K562 (cell line): ENCODE measurements around the gene RNF141. TPM values are rescaled to one million over a fixed set of nuclear protein-coding genes. Genes with fewer than 3 reads are reported as not detected.

Experiments used
- ATAC-seq: fragments of 200-7000 bp; cut with Tn5 transposase; 3 replicates; pipeline ENCODE4 v1.9.1; 2020; ENCODE audit warnings: moderate library complexity
- BruUV-seq: library from RNA; stranded (reverse); fragments of 400-500 nt; replicated peaks from 2 replicates; lab custom pipeline; 2021; lab: Mats Ljungman, UMichigan
- CTCF ChIA-PET: fragments of 300-600 bp; formaldehyde crosslinking; extraction: SDS; loops from one replicate; lab custom pipeline; 2021; ENCODE audit warnings: low intra/inter-chr PET ratio; lab: Yijun Ruan, JAX
- POLR2A ChIA-PET: fragments of 300-600, 350-650 bp; sonication (Branson Sonifier 250); formaldehyde crosslinking; extraction: SDS; loops from one replicate; lab custom pipeline; 2021; ENCODE audit warnings: antibody characterized with exemption, inconsistent platforms; lab: Yijun Ruan, JAX
- DNase-seq, 4 experiments: peaks; one replicate each; pipeline versions ENCODE4 v3.0.0 to v3.0.0-alpha.2; 2011 to 2018; ENCODE audit warnings: low spot score in 3 of 4, mixed read lengths in 3 of 4; ENCODE audit errors: extremely low read depth in 1 of 4
- FAIRE-seq: peaks from 2 replicates; lab custom pipeline; 2011; peaks lifted over from hg19 to GRCh38; lab: Jason Lieb, UNC
- H2AFZ ChIP-seq: 2 replicates; pipeline ENCODE4 v1.6.0; 2011; ENCODE audit warnings: low read depth, low read length, control low read depth, inconsistent platforms
- H3K27ac ChIP-seq: fragments of 200-600 bp; 3 replicates; pipeline ENCODE4 v1.8.0; 2011; ENCODE audit warnings: low read depth, mild to moderate bottlenecking, control low read depth, inconsistent platforms, low read length, moderate library complexity, mixed read lengths; ENCODE audit errors: extremely low read depth
- H3K27me3 ChIP-seq, 2 experiments: fragments of 300-600 bp in 1 of 2; 2 replicates in 1 of 2; 3 replicates in 1 of 2; pipeline versions ENCODE4 v1.6.0 to v1.8.0; 2011; ENCODE audit warnings: inconsistent platforms in 2 of 2, low read length in 2 of 2, mild to moderate bottlenecking in 1 of 2, mixed read lengths in 1 of 2, moderate library complexity in 1 of 2; ENCODE audit not compliant: control insufficient read depth in 2 of 2, insufficient read depth in 2 of 2
- H3K36me3 ChIP-seq: fragments of 300-600 bp; 3 replicates; pipeline ENCODE4 v1.8.0; 2011; ENCODE audit warnings: mild to moderate bottlenecking, low read length, inconsistent platforms; ENCODE audit not compliant: control insufficient read depth, insufficient read depth
- H3K4me1 ChIP-seq, 2 experiments: fragments of 200-600 bp in 1 of 2; replicated peaks in 1 of 2; 2 replicates in 1 of 2; 3 replicates in 1 of 2; pipeline versions ENCODE4 v1.5.1 to v1.8.0; 2011; ENCODE audit warnings: inconsistent platforms in 2 of 2, low read length in 2 of 2, mild to moderate bottlenecking in 1 of 2, mixed read lengths in 1 of 2, moderate library complexity in 1 of 2; ENCODE audit not compliant: control insufficient read depth in 2 of 2, insufficient read depth in 2 of 2
- H3K4me2 ChIP-seq: 2 replicates; pipeline ENCODE4 v1.6.1; 2011; ENCODE audit warnings: low read length, control low read depth, inconsistent platforms, mixed read lengths; ENCODE audit not compliant: insufficient read depth
- H3K4me3 ChIP-seq: fragments of 200-600 bp; sonication (generic), shearing (Covaris generic); 2 replicates; pipeline ENCODE4 v1.5.1; 2016; ENCODE audit warnings: control low read depth, inconsistent platforms
- H3K79me2 ChIP-seq: fragments of 200-600 bp; 3 replicates; pipeline ENCODE4 v1.8.0; 2011; ENCODE audit warnings: low read length, inconsistent platforms; ENCODE audit not compliant: control insufficient read depth, insufficient read depth
- H3K9ac ChIP-seq, 2 experiments: 2 replicates each; pipeline versions ENCODE4 v1.6.0 to v1.6.1; 2011; ENCODE audit warnings: low read depth in 2 of 2, low read length in 2 of 2, control low read depth in 1 of 2, inconsistent platforms in 1 of 2, mild to moderate bottlenecking in 1 of 2, mixed read lengths in 1 of 2; ENCODE audit not compliant: insufficient read depth in 1 of 2
- H3K9me1 ChIP-seq: one replicate; pipeline ENCODE4 v1.6.0; 2011; ENCODE audit warnings: inconsistent platforms, mild to moderate bottlenecking, low read length, moderate library complexity; ENCODE audit not compliant: control insufficient read depth, insufficient read depth
- H3K9me3 ChIP-seq: replicated peaks from 2 replicates; pipeline ENCODE4 v1.5.1; 2011; ENCODE audit warnings: low read depth, low read length, inconsistent platforms; ENCODE audit not compliant: control insufficient read depth, insufficient read depth
- H4K20me1 ChIP-seq: replicated peaks from 2 replicates; pipeline ENCODE4 v1.6.1; 2011; ENCODE audit warnings: low read length, inconsistent platforms, mixed read lengths; ENCODE audit not compliant: control insufficient read depth, insufficient read depth
- CTBP1 ChIP-seq: fragments of 450-650 bp; IDR thresholded peaks from 2 replicates; pipeline ENCODE4 v1.6.1; 2016; ENCODE audit warnings: borderline replicate concordance
- EP400 ChIP-seq: fragments of 450-650 bp; IDR thresholded peaks from 2 replicates; pipeline ENCODE4 v1.6.1; 2017; ENCODE audit warnings: antibody characterized with exemption, mild to moderate bottlenecking, moderate library complexity
- ZBED1 ChIP-seq: IDR thresholded peaks from 2 replicates; pipeline ENCODE4 v1.6.1; 2014
- ZNF444 ChIP-seq: fragments of 250-450 bp; sonication (Bioruptor Pico); IDR thresholded peaks from 2 replicates; pipeline ENCODE4 v1.4.0; 2020; ENCODE audit warnings: mild to moderate bottlenecking, moderate library complexity
- WGBS: fragments of 100-300 bp; shearing (Covaris generic); methylation state at CpG from one replicate; pipeline ENCODE4 v1.1.6; 2016; ENCODE audit warnings: low coverage, mixed read lengths; ENCODE audit not compliant: insufficient coverage; ENCODE audit errors: missing lambda C conversion rate; 5-methylcytosine and 5-hydroxymethylcytosine counted together
- in situ Hi-C: fragments of 300-500 bp; cut with MboI; formaldehyde crosslinking; loops from 4 replicates; pipeline ENCODE4 v1.15.0; 2018; ENCODE audit warnings: inconsistent platforms, mixed read lengths
- intact Hi-C: fragments of 100-400 bp; cut with micrococcal nuclease; formaldehyde crosslinking; loops from 2 replicates; pipeline ENCODE4 v1.14.2; 2022
- polyA plus RNA-seq, 8 experiments: library from polyadenylated mRNA; depleted of rRNA in 4 of 8; stranded (reverse) in 5 of 8; unstranded in 3 of 8; fragments of >200 nt; fragmentation: Nextera tagmentation in 2 of 8; fragmentation: Illumina TruSeq in 1 of 8; extraction: Ambion mirVana in 2 of 8; extraction: Trizol in 1 of 8; gene quantifications; 2 replicates each; pipeline versions ENCODE4 v1.2.1 to v1.2.3, GENCODE V29; 2011 to 2014; ENCODE audit warnings: inconsistent platforms in 1 of 8, missing spikeins in 1 of 8
- total RNA-seq, 7 experiments: library from RNA; depleted of rRNA in 6 of 7; stranded (reverse); fragments of >200 nt in 6 of 7; fragmentation: Illumina TruSeq in 2 of 7; extraction: Trizol in 2 of 7; gene quantifications; 2 replicates each; pipeline versions ENCODE4 v1.2.1 to v1.2.3, GENCODE V29; 2011 to 2021; ENCODE audit warnings: low replicate concordance in 1 of 7
- TF ChIP-seq, protein P1 (sequence below): fragments of 250-450 bp; sonication (Bioruptor Pico); IDR thresholded peaks from 2 replicates; pipeline ENCODE4 v1.4.0; 2020
- TF ChIP-seq, protein P2 (sequence below): fragments of 450-650 bp; IDR thresholded peaks from 2 replicates; pipeline ENCODE4 v1.6.1; 2018; ENCODE audit not compliant: partially characterized antibody
- TF ChIP-seq, protein P3 (sequence below): fragments of 450-650 bp; IDR thresholded peaks from 2 replicates; pipeline ENCODE4 v1.6.1; 2017; ENCODE audit warnings: antibody characterized with exemption, mild to moderate bottlenecking

RNF141 gene
- total and polyA plus RNA-seq, 9 of the 15 experiments (the other 6 are each of a cell fraction or from before 2014, with no cell fraction given), result 9.7 to 51.9 (median 18.9) TPM

DNA sequence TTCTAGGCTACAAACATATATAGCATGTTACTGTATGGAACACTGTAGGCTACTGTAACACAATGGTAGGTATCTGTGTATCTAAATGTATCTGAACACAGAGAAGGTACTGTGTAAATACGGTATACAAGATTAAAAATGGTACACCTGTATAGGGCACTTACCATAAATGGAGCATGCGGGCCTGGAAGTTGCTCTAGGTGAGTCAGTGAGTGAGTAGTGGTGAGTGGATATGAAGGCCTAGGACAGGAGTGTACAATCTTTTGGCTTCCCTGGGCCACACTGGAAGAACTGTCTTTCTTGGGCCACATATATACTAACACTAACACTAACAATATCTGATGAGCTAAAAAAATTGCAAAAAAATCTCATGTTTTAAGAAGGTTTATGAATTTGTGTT is 21.4 kb downstream of the RNF141 start:
- WGBS, result 84% methylated on average over 2 of the region's 2 CpGs
- TF ChIP-seq, protein P1, sequence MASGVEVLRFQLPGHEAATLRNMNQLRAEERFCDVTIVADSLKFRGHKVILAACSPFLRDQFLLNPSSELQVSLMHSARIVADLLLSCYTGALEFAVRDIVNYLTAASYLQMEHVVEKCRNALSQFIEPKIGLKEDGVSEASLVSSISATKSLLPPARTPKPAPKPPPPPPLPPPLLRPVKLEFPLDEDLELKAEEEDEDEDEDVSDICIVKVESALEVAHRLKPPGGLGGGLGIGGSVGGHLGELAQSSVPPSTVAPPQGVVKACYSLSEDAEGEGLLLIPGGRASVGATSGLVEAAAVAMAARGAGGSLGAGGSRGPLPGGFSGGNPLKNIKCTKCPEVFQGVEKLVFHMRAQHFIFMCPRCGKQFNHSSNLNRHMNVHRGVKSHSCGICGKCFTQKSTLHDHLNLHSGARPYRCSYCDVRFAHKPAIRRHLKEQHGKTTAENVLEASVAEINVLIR, result no peak
- TF ChIP-seq CTBP1 (no peak), ZBED1 (no peak), EP400 (no peak), ZNF444 (no peak)
- TF ChIP-seq, protein P2, sequence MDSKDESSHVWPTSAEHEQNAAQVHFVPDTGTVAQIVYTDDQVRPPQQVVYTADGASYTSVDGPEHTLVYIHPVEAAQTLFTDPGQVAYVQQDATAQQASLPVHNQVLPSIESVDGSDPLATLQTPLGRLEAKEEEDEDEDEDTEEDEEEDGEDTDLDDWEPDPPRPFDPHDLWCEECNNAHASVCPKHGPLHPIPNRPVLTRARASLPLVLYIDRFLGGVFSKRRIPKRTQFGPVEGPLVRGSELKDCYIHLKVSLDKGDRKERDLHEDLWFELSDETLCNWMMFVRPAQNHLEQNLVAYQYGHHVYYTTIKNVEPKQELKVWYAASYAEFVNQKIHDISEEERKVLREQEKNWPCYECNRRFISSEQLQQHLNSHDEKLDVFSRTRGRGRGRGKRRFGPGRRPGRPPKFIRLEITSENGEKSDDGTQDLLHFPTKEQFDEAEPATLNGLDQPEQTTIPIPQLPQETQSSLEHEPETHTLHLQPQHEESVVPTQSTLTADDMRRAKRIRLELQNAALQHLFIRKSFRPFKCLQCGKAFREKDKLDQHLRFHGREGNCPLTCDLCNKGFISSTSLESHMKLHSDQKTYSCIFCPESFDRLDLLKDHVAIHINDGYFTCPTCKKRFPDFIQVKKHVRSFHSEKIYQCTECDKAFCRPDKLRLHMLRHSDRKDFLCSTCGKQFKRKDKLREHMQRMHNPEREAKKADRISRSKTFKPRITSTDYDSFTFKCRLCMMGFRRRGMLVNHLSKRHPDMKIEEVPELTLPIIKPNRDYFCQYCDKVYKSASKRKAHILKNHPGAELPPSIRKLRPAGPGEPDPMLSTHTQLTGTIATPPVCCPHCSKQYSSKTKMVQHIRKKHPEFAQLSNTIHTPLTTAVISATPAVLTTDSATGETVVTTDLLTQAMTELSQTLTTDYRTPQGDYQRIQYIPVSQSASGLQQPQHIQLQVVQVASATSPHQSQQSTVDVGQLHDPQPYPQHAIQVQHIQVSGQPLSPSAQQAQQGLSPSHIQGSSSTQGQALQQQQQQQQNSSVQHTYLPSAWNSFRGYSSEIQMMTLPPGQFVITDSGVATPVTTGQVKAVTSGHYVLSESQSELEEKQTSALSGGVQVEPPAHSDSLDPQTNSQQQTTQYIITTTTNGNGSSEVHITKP, result no peak
- TF ChIP-seq, protein P3, sequence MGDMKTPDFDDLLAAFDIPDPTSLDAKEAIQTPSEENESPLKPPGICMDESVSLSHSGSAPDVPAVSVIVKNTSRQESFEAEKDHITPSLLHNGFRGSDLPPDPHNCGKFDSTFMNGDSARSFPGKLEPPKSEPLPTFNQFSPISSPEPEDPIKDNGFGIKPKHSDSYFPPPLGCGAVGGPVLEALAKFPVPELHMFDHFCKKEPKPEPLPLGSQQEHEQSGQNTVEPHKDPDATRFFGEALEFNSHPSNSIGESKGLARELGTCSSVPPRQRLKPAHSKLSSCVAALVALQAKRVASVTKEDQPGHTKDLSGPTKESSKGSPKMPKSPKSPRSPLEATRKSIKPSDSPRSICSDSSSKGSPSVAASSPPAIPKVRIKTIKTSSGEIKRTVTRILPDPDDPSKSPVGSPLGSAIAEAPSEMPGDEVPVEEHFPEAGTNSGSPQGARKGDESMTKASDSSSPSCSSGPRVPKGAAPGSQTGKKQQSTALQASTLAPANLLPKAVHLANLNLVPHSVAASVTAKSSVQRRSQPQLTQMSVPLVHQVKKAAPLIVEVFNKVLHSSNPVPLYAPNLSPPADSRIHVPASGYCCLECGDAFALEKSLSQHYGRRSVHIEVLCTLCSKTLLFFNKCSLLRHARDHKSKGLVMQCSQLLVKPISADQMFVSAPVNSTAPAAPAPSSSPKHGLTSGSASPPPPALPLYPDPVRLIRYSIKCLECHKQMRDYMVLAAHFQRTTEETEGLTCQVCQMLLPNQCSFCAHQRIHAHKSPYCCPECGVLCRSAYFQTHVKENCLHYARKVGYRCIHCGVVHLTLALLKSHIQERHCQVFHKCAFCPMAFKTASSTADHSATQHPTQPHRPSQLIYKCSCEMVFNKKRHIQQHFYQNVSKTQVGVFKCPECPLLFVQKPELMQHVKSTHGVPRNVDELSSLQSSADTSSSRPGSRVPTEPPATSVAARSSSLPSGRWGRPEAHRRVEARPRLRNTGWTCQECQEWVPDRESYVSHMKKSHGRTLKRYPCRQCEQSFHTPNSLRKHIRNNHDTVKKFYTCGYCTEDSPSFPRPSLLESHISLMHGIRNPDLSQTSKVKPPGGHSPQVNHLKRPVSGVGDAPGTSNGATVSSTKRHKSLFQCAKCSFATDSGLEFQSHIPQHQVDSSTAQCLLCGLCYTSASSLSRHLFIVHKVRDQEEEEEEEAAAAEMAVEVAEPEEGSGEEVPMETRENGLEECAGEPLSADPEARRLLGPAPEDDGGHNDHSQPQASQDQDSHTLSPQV, result no peak
- H3K9ac ChIP-seq, result no peak overlapping the region
- H3K4me2 ChIP-seq, result no peak overlapping the region
- no peak overlapping the region for H3K4me3 ChIP-seq
- H3K79me2 ChIP-seq, result no peaks in the 10 kb centered on the region
- ChIA-PET POLR2A (interaction anchor here (1.0 to 2.0 kb wide), 2 partner anchors 10 to 13 kb away, joined by 4 to 12 read pairs; no protein-coding TSS in a partner anchor), CTCF (no interaction called here)
- intact Hi-C loops, result loop anchor here (5.0 kb wide), 1 partner anchor 218 kb away; no protein-coding TSS in a partner anchor
- BruUV-seq, result no TSS peak
- peaks cover 60% of the 10 kb centered on the region for H3K36me3 ChIP-seq
- H2AFZ ChIP-seq, result no peak overlapping the region
- H3K27ac ChIP-seq, result no peak overlapping the region
- no peaks in the 10 kb centered on the region for H3K27me3 ChIP-seq
- in situ Hi-C loops, result loop anchor here (25.0 kb wide), 1 partner anchor 218 kb away; no protein-coding TSS in a partner anchor
- H4K20me1 ChIP-seq, result no peaks in the 10 kb centered on the region
- ATAC-seq, result no peak; the same call in 2 of the 3 replicates
- no peaks in the 10 kb centered on the region for H3K9me3 ChIP-seq
- no peaks in the 10 kb centered on the region for H3K9me1 ChIP-seq
- no peak for DNase-seq
- 0 out of 5 replicates have a peak, but pooled peaks cover 0 to 4% of the 10 kb centered on the region in 2 experiments for H3K4me1 ChIP-seq
- FAIRE-seq, result no peak
